GM18517 (cell line): Measurements from ENCODE around the gene CFAP91.
A peak's percentile ranks its signal among the peaks of the same experiment; 100 is the strongest.

Source experiments
- ATAC-seq: cut with Tn5 transposase; IDR thresholded peaks from one replicate; pipeline ENCODE4 v1.9.1; 2021; ENCODE audit warnings: mild to moderate bottlenecking, moderate library complexity; ENCODE audit not compliant: unreplicated experiment

CFAP91 gene

DNA sequence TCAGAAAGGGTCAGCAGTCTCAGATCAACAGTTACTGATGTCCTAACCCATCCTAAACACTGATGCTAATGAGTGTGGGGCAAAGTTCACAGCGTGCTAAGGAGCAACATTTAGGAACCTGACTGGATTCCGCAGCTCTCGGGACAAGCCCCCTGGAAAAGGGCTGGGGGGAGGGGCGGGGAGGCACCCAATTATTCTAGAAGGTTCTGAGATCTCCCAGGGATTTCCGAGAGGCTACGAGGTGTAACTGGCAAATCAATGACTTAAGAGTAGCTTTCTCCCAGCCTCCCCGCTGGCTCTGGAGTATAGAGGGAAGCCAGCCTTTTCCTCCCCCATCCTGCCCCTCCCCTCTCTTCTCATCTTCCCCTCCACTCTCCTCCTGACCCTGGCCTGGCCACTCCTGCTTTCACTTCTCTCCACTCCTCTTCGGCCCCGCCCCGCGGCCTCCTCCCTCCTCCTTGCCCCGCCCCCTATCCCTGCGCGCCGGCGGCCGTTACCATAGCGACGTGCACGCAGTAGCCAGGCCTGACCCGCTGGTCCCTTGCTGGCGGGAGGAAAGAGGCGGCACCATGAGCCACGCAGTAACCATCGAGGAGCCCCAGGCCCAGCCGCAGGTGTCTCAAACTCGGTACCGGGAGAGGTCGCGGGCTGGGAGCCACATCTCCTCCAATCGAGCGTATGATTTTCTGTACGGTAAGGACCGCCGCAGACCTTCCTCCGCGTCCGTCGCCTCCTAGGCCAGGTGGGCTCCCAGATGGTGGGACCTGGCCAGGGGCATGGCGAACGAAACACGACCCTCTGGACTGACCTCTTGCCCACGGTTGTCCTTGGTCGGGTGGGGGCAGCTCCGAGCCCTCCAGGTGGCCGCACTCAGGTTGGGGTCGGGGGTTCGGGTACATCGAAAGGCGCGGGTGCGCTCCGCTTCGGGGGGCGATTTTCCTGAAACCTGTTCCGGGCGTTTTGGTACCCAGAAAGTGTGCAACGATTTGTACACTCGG lies at the start of gene CFAP91:
Gene CFAP91, plus strand, starts transcription at position 493 of the 998 bp plus-strand sequence. Its CDS starts 77 bp downstream, at position 570.
- peak; percentile 79 for ATAC-seq

DNA sequence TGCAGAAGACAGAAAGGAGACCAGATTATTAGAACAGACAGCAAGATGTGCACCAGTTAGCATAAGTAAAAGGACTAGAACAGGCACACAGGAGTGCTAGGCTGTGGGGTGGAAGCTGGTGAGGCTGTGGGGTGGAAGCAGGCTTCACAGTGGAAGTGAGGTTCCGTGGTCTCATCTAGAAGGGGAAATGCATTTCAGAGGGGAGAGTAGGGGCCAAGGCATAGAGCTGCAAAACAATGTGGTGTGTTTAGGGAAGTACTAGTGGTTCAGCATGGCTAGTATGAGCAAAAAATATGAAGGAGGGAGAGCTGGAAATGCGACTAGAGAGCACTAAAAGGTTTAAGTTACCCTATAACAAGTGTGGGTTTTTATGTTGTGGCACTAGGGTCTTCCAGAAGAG lies 48.9 kb upstream of the CFAP91 start:
- no peak for ATAC-seq

DNA sequence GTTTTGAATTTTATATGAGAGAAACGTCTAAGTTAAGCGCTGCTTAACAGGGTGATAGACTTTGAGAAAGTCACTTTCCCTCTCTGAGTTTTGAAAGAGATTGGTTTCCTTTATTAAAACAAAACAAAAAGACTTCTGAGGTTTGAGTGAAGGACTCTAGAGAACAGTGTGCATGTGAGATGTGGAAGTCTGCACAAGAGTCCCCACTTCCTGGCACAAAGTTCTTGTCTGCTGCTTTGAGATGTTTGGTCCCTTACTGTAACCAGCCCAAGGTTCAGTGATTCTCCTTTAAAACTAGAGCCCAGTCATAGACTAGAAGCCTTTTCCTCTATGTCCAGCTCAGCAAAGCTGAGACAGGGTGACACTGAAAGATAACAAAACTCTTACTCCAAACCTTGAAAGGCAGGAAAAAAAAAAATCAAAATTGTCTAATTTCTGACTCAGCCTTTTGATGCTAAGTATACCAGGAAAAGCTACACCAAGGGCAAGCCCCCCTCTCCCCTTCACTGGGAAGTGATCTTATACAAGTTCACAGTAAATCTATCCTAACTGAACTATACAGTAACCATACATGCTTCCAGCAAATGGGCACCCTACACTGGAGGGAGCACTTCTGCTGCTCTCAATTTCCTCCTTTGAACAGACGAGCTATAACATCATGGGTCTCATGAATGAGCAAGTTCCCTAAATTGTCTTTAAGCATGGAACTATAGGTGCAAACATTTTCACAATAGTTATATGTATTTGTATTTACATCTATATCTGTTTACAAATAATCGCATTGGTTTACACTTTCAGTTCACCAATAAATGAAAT lies 44.7 kb upstream of the CFAP91 start:
- no peak for ATAC-seq

DNA sequence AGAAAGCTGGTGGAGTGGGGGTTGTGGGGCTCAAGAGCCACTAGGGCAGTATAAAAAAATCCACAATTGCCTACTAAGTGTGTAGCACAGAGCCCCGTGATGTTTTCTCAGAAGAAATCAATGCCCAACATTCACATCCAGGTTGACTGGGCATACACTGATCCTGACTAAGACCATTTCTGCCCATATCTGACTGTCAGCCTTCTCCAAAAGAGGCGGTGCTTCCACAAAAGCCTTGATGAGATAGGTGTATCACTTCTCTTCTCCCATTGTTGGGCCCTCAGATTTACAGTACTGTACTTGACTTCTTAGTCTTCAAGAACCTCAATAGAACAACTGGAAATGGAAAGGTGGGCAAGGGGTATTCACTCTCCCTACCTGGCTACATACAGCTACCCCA lies 43.8 kb upstream of the CFAP91 start:
- ATAC-seq, result no peak

DNA sequence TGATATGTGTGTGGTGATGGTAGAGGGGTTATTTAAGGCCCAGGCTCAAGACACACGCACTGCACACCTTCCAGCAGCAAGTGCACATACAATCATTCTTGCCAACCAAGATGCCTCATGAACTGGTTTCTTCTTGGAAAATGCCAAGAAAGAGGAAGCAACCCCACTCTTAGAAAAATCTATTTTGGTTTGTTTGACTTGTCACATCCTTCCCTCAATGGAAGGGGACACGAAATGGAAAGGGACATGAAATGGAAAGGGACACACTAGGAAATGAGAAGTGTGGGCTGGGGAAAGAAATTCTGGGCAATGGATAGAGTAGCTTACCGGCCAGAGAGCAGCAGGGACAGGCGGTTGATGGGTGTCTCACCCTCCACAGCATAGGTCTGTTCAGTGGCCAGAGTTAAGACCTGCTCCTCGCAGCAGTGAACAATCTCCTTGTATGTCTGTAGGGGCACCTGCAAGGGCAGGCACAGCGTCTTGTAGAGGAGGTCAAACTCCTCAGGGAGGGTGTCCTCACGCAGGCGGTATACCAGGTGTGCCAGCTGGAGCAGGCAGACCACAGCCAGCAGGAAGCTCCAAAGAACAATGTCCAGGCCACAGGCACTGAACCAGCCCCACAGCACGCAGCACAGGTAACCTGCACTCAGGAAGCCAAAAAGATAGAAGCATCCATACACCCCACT lies 43.1 kb upstream of the CFAP91 start:
- ATAC-seq, result no peak

DNA sequence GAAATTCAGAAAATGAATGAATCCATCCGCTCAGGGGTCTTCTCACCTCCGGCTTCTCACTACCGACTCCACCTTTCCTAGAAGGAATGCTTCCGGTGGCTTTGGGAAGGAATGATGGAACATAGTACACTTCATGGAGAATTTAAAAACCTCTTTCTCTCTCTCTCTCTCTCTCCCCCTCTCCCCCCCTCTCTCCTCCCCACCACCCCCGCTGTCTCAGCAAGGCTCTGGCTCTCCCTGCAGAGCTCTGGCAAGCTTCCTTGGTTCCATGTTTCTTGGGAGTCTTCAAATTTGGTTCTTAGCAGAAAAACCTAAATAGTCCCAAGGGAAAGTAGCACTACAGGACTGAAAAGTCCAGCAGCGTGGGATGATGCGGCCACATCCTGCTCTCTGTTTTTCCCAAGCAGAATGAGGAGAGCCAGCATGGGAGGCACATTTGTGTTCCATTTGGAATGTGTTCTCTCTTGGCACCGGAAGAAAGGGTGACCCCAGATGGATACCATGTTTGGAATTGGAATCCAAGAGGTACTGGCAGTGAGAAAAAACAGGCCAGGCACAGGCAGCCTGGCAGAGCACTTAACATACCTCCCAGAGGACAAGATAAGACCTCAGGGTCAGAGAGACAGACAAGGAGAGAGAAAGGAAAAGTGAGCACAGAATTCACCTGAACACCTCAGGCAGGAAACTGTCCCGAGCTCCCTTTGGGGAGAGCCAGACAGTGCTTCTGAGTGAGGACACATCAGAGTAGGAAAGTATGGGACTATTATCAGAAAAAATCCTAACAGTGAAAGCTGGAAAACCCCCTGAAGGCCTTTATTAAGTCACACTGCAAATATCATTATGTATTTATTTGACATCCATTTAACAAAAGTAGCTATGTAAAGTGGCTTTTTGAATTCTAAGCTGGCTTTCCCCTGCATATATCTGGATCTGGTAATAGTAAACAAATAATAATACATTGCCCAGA lies 42.1 kb upstream of the CFAP91 start, which contains the start of gene POPDC2:
Gene POPDC2, minus strand, starts transcription at position 116 of the 967 bp plus-strand sequence. CDS start 166 bp downstream, outside the sequence.
- no peak for ATAC-seq

DNA sequence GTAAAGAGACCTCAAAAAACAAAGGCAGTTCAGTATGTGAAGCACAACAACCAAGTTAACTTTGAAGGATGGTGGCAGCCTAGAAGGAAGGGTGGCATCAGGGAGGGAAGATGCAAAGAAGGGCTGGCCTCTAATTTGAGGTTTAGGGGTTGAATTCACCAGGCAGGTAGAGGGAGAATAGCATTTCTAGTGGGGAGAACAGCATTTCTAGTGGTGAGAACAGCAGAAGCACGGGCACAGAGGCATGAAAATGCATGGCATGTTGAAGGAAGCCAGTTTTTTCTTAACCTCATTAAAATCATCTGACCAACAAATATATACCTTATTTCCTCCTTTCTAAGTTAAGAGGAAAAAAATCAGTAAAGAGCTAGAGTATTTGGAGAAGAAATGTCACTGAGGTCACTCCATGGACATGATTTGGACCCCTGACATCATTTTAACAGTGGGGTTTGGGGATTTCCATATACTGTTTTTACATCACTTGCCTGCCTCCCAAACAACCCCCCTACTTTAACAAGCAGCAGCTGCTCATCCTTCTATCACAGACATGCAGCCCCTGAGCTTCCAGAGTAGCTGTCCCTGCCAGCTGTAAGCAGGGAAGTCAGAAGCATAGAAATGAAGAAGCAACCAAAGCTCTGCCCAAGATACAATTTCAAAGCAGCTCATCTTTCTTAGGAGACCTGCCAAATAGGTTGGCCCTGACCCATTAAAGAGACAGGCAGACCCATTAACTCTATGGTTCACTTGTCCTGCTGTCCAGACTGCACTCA lies 40.0 kb upstream of the CFAP91 start:
- ATAC-seq, result no peak

DNA sequence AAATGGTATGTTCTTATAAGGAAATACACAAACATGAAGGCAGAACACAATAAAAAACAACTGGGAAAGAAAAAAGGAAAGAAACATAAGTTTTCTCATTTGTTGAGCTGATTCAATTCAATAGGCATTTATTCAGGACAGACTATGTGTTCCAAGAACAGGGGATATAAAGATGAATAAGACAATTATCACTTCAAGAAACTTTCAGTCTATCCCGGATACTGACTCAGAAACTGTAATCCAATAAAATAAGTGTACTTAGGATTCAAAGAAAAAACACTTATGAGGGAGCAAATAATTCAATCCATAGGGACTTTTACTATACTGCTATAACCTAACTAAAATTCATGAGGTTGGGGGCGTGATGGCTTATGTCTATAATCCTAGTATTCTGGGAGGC lies 38.9 kb upstream of the CFAP91 start:
- ATAC-seq, result no peak

DNA sequence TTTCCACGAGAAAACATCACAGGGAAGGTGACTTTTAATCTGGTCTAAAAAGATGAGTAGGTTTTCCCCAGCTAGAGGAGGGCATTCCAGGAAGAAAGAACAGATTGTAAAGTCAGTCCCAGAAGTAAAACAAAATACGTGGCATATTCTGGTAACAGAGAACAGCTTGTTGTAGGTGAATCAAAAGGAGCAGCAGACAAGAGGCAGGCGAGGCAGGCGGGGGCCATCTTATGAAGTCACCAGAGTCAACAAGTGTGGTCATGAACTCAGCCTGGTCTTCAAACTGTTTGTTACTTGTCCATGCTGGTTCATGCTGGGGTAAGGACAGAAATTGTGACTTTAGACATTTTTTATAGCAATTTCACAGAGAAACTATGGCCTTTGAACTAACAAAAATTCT lies 38.5 kb upstream of the CFAP91 start:
- ATAC-seq, result no peak

DNA sequence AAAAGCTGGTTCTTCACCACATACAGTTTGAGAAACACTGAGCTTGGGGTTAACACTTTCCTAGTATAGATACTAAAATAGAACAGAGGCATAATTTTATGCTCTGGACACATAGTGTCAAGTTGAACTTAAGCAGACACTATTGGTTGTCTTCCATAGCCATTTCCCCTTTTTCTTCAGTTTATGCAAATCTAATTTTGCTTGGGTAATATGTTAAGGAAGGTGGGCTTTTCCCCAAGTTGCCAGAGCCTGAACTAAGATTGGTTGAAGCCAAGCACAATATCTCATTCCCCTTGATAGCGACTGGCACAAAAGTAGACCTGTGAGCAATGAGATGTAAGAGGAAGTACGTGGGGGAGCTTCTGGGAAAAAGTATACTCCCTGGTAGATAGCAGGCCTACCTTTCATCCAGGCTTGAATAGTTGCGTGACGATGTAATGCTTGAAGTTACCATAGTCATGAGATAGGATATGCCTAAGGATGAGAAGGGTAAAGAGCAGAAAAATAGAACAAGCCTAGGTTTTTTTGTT lies 37.9 kb upstream of the CFAP91 start:
- ATAC-seq, result no peak

DNA sequence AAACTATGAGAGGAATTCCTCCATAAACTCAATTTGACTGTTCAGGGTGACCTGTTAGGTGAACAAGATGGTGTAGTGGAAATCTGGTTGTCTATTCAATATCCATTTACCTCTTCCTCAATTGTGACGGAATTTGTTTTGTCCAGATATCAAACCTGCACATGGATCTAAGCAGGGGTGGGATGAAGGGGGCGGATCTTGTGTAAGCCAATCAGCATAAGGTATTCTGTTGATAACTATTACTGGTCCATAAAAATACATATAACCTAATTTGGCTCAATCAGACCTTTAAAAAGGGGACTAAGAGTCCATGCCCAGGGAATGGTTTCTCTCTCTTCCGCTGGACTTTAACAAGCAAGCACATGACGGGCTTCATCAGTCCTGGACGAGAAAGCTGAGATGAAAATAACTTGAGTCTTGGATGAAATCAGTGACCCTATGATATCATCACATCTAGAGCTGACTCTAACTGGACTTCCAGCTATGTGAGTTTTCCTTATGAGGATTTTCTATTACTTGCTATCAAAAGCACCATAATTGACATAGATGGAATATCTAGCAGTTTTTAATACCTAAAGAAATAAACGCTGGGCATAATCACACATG lies 36.8 kb upstream of the CFAP91 start:
- no peak for ATAC-seq

DNA sequence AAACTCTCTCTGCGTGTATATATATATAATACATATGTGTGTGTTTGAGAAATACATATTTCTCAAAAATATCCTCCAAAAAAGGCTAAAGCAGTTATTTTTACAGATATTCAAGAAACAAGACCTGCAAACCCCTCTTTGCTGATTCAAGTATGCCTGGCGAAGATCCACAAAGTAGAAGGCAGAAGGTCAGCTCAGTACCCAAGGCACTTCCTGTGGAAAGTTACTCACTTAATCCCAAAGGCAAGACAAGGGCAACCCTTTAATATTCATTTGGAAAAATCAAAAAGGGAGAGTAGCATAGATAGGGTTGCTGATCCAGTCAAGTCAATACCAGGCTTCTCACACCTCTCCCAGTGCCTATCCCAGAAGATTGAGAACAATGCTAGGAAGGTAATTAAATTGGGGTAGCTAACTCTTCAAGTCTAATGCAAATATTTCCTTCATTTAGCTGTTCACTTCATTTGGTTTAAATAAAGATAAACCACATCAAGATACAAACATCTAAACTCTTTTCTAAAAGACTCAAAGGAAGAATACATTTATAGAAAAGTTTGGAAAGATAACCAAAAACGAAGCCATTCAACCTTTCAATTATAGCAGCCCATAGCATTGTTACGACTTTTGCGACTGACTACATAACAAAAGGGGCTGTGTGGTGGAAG lies 32.8 kb upstream of the CFAP91 start:
- ATAC-seq, result no peak

DNA sequence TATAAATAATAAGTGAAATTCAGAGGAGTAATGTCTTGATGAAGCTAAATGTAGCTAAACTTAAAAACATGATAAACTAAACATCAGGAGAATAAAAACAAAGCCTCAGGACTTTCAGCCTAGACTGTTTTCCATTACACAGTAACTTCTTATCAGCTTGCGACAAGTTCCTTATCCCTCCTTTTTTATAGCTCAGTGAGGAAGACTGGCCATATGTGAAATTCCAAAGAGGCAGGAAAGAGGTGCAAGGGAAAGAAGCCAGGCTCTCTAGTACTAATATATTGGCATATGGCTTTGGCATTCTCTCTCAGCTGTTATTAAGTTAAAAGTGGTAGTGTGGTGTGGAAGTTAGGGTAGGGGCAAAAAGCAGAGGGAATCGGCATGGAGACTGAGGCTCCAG lies 30.0 kb upstream of the CFAP91 start:
- no peak for ATAC-seq

DNA sequence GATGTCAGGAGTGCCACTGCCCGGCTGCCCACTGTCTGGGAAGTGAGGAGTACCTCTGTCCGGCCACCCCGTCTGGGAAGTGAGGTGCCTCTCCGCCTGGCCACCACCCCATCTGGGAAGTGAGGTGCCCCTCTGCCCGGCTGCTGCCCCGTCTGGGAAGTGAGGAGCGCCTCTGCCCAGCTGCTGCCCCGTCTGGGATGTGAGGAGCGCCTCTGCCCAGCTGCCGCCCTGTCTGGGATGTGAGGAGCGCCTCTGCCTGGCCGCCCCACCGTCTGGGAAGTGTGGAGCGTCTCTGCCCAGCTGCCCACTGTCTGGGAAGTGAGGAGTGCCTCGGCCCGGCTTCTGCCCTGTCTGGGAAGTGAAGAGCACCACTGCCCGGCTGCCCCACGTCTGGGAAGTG lies 28.9 kb upstream of the CFAP91 start:
- ATAC-seq, result no peak

DNA sequence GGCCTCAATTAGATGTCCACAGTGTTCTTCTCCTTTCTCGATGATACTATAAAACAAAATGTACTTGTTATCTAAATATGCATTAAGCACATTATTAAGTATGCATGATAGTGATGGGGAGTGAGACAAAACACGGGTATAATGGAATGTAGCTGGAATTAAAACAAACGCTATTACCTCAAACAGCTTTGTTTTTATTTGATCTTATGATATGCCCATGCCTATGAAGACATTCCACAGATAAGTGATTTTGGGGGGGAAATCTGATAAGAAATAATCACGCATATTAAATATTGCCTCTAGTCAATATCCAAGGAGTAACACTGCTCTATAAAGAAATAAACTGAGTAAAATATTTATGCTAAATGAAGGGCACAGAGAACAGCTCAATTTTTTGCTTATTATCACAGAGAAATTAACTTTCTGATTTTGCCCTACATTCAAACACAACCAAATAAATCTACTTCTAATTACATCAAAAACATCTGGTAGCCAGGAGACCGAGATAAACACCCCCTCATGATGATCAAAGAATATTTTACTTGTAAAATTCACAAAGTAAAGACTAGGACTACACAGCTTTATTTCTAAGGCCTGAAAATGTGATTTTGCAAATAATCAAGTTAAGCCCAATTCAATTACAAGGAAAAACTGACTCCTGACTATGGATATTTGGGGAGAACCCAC lies 27.5 kb upstream of the CFAP91 start:
- no peak for ATAC-seq

DNA sequence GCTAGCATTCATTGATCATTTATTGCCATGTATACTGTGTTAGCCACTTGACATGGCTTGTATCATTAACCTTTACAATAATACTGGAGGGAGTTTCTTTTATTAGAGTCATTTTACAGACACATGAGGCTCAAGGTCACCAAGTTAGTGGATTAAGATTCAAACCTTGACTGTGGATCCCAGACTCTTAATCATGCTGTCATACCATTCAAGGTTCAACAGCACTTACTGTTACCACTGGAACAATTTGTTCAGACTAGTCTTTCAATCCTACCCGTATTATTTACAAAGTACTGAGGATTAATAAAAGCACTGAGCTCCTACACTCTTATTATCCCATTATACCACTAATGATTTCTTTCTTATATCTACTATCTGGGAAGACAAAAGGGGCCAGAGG lies 26.8 kb upstream of the CFAP91 start:
- ATAC-seq, result no peak
